Neural cell (in vitro differentiated cells): ENCODE results near the gene LRRC49.

ENCODE experiments used
- CTCF ChIP-seq: fragments of 450-650 bp; IDR thresholded peaks from 2 replicates; pipeline ENCODE4 v1.5.1; 2014; ENCODE audit warnings: antibody characterized with exemption, mild to moderate bottlenecking, moderate library complexity; ENCODE audit not compliant: poor library complexity, severe bottlenecking
- EP300 ChIP-seq: fragments of 450-650 bp; conservative IDR thresholded peaks from 2 replicates; pipeline ENCODE4 v1.6.1; 2014; ENCODE audit warnings: antibody characterized with exemption, mild to moderate bottlenecking, moderate library complexity; ENCODE audit not compliant: poor library complexity, severe bottlenecking
- EZH2 ChIP-seq: fragments of 200-600, 300-800 bp; shearing (Covaris generic), sonication (generic); IDR thresholded peaks from 2 replicates; pipeline ENCODE4 v1.6.1; 2014; ENCODE audit warnings: antibody characterized with exemption, low read length, borderline replicate concordance, mild to moderate bottlenecking; ENCODE audit not compliant: insufficient read depth, poor library complexity, severe bottlenecking
- POLR2AphosphoS5 ChIP-seq: IDR thresholded peaks from 2 replicates; pipeline ENCODE4 v1.6.1; 2012
- RAD21 ChIP-seq: fragments of 450-650 bp; conservative IDR thresholded peaks from 2 replicates; pipeline ENCODE4 v1.6.1; 2014; ENCODE audit warnings: antibody characterized with exemption, mild to moderate bottlenecking, moderate library complexity
- REST ChIP-seq: IDR thresholded peaks from 2 replicates; pipeline ENCODE4 v1.6.1; 2012; ENCODE audit warnings: borderline replicate concordance
- TAF1 ChIP-seq: IDR thresholded peaks from 2 replicates; pipeline ENCODE4 v1.6.1; 2012; ENCODE audit warnings: low read depth

- no peak for TF ChIP-seq CTCF
- TF ChIP-seq EZH2, result no peak
- no peak for TF ChIP-seq RAD21
- no peak for TF ChIP-seq POLR2AphosphoS5
- TF ChIP-seq REST, result no peak
- no peak for TF ChIP-seq EP300
- no peak for TF ChIP-seq TAF1
Measured at GRCh38 chr15:70876011-70876410, 16.6 kb upstream of the LRRC49 start.
